HG03378 (cell line): ENCODE measurements around the gene PPP2R3A.

Experiments
- ATAC-seq: cut with Tn5 transposase; IDR thresholded peaks from one replicate; pipeline ENCODE4 v1.9.1; 2021; ENCODE audit warnings: mild to moderate bottlenecking, moderate library complexity; ENCODE audit not compliant: unreplicated experiment

Gene PPP2R3A

DNA sequence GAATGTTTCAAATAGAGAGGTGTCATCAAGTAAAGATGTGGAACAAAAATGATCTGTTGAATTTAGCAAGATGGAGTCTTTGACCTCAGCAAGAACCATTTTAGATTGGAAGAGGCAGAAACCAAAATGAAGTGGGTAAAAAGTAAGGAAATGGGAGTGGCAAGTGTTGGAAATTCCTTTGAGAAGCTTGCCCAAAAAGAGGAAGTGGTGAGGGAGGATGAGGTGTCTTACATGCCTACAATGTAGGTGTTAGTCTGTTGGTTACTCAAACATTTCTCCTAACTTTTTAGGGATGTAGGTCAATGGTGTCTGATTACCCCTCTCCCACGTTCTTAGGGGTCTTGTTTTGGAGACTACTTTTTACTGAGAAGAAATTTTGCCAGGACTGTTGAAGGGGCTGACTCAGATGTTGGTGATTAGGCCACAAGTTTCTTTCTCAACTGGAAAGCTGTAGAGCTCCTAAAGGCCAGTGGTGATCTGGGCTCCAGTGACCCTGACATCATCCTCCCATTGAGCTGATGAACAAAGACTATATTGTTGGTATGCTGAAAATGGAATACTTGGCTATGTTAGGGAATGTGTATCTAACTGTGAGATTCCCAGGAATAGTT, 5.1 kb downstream of the PPP2R3A start:
- ATAC-seq: no peak

DNA sequence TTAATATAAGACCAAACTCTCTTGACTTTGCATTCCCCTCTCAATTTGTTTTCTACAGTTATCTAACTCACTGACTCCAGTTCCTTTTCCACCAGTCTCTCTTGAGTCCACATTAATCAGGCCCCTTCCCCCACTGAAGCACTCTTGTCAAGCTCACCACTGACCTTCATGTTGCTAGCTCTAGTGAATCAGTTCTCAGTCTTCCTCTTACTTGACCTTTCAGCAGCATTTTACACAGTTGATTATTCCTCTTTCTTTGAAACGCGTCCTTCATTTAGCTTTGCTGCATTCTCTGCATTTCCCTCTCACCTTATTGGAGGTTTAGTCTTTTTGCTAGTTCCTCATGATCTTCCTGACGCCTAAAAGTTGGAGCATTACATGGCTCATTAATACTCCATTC, 8.3 kb downstream of the PPP2R3A start:
- no peak for ATAC-seq

DNA sequence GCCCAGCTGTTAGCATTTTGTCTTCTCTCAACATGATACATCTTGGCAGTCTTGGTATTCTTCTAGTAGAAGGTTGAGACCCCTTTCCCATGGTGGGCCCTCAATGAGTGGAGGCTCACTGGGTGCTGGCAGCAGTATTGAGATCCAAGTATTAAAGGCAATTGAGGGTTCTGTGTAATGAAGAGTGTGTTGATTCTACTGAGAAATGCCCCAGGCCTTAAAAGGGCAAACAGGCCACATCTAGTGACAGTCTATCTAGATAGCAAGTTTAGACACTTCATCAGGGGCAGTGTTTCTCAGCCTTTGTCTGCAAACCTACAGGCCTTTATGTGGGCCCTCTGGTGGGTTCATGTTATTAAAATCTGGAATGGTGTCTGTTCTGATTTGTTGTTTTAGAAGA, 9.5 kb downstream of the PPP2R3A start:
- ATAC-seq: no peak

DNA sequence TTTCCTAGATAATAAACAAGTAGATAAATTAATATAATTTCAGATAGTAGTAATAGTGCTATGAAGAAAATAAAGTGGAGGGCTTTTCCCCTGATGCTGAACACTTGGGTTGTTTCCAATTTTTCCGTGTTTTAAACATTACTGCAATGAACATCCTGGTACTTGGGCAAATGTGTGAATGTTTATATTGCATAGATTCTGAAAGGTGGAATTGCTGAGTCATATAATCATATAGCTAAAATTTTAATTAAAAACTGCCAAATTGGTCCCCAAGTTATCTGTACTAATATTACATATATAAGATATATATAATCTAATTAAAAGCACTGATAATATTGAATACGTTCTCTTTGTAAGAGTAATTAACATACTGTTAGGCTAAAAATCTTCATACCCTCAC, 10.0 kb downstream of the PPP2R3A start:
- ATAC-seq: no peak

DNA sequence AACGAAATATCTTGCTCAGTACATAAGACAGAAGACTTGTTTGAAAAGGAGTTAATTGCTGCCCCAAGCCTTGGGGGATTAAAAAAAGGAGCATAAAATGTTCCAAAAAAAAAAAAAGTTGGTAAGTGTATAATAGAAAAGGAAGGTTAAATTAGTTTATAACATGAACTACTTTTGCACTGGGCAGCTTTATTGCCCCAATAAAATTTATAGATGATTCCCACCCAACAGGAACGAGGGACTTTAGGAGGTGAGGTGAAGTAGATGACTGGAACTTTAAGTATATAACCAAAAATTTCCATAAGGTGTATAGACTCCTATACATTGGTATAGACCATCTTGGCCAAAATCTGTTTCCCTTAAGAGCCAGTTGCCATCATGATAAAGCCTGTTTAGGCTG, 14.8 kb downstream of the PPP2R3A start:
- ATAC-seq: no peak

DNA sequence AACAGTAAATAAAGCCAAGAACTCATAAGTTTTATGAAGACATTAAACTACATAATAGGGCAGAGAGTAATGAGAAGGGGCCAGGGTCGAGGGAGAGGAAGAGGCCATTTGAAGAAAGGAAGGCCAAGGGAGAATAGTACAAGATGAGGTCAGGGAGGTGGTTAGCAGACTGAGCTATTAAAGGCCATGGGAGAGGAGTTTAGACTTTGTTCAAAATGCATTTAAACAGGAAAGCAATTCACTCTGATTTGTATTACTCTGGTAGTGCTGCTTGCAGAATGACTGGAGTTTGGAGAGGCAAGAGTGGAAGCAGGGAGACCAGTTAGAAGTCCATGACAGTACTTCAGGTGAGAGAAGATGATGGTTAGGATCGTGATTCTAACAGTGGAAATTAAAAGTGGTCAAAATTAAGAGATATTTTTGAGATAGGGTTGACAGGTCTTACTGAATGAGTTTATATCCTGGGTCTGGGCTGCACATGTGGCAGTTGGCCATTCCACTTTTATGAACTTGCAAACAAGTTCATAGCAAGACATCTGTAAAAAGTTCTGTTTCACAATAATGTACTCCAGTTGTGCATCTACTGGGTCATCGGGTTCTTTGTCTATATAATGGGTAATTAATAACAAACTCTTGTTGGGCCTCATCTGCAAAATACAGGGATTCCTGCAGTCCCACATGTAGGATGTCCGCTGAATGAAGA, 16.3 kb downstream of the PPP2R3A start:
- no peak for ATAC-seq

DNA sequence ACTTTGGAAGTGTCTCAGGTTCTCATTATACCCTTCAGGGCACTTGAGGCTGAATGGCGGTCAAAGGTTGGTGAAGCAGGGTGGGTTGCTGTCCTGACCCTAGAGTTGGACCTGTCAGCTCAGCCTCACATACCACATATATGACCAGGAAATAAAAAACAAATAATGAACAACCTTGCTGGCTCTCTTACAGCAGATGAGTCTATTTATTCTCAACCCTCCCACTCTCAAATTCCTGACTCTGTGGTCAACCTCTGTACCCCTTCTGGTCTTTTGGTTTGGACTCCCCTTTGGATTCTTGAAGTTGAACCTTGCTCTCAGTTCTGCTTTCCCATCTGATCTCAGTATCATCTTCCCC, 16.9 kb downstream of the PPP2R3A start:
- ATAC-seq: no peak

DNA sequence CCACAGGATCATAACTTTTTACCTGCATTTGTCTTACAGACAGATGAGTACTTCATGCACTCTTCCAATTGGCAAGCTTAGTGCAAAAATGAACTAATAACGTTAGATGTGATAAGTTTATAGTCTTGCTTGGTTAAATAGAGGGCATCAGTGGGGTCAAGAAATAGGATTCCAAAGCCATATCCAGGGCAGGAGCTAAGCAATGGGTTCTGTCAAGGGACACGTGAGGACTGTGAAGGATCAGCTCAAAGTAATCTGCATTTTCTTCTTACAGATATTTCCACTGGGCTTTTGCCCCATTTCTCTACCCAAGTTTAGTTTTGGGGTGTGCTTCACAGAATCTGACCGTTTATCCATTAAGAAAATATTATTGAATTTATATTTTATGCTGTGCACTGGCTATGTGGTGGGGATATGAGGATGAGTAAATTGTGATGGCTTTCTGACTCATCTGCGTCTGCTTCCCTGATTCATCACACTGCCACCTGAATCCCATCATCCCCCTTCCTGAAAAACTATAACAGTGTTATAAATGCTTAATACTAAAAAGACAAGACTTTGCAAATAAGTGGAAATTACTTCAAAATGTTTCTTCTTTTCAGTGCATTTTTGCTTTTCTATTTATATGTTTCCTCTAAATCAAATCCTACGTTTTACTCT, 17.5 kb downstream of the PPP2R3A start:
- ATAC-seq: no peak

DNA sequence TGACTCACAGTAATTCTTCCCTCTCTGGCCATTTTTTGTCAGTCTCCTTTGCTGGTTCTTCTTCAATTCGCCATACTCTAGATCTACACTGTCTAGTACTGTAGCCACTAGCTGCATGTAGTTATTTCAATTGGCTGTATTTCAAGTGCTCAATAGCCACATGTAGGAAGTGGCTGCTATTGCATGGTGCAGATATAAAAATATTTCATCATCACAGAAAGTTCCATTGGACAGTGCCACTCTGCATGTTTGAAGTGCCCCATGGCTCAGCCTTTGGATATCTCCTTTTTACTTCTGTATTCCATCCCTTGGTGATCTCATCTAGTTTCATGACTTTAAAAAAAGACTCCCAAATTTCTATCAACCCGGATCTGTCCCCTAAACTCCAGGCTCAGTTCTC, 22.1 kb downstream of the PPP2R3A start:
- no peak for ATAC-seq

DNA sequence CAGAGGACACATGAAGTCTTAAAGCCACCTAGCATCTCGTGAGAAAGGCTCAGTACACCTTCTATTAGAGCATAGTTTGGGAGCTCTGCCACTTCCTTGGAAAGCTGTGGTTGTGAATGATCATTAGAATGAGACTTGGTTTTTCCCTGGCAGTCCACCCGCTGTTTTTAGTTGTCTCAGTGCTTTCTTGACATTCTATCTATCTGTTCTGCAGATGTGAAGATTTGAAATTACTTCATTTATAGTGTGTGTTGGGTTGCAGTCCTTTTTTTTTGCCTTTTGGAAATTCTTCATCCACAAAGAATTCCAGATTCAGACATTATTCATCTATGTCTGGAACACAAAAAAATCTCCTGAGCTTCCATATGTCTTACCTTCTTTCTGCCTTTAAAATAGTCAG, 23.7 kb downstream of the PPP2R3A start:
- no peak for ATAC-seq

DNA sequence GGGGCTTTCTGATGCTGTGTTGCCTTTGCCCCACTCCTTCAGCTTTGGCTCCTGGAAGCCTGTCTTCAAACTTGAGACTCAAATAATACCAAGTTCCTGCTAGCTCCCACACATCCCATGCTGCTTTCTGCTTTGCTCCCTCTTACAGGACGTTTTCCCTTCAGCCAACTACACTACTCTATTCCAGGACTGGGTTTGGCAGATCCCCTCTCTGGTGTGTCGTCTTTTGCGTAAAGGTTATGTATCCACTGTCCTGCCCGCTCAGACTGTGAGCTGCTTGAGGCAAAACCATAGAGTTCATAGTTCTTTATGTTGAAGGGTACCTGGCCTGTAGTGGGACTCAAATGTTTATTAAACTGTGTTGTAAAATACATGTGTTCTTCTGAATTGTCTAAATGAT, 25.4 kb downstream of the PPP2R3A start:
- no peak for ATAC-seq

DNA sequence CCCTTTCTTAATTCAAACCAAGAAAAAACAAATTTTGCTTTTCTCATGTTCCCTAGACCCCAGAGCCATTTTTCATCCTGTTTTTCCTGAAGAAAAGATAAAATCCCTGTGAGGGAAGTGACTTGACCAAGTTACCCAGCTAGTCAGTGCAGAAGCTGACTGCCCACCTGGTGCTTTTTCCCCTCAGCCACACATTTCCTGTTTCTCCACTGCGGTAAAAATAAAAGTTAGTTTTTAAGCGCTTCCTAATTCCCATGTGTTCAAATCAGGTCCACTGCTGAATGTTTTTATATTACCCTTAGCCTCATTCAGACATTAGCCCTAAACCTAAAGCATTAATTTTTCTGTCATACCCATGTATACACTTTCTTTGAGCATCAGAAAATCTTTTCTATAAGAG, 26.1 kb downstream of the PPP2R3A start:
- ATAC-seq: no peak

DNA sequence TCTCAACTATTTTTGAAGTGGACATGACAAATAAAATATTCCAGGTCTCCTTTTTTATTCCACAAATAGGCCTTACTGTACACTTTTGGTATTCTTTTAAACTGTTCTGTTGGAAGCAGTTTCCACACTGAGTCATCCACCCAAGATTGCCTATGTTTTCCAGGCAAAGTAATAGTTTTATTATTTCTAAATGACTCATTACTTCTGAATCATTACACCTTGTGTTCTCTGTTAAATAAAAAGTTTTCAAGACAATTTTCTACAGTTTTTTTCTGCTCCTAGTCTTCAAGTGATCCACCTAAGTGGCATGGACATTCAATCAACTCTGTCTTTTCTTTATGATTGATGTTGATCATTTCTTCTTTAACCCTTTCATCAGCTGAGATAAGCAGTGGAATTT, 26.5 kb downstream of the PPP2R3A start:
- ATAC-seq: no peak

DNA sequence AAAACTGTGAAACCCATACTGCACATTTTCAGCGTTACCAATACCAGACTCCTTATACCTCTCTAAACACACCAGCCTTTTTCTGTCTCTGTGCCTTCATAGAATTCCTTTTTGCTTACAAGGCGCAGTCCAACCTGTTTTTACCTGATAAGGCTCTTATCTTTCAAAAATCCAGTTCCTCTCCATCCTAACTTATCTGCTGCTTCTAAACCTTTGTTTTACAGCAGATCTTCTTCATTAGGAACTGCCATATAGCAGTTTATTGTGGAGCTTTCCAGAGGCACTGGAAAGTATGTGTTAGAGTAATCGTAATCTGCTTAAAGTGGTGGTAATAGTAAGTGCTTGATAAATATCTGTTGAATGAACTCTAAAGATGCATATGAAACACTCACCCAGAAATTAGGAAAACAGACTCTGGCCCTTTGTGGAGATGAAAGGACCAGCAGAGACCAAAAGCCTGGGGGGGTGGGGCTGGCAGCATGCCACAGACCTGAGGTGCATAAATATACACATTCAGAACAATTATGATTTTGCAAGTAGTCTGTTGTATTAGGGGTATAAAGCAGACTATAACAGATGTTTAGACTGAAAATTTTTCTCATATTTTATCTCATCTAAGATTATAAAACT, 29.3 kb downstream of the PPP2R3A start:
- ATAC-seq: no peak

DNA sequence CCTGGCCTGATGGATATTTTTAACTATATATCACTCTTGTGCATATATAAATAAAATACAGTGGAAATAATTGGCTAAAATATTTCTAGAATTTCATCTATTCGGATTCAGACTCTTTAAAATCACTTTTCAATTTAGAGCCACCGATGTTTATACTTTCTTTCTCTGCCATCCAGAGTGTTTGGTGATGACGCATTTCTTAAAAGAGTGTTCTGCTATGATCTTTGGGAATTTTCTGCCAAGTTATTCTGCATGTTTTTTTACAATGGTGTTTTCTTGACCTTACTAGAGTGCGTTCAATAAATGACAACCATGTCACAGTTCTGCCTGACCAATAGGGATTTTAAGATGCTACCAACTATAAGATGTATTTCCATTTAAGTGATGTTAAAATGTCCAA, 30.2 kb downstream of the PPP2R3A start:
- ATAC-seq: no peak

DNA sequence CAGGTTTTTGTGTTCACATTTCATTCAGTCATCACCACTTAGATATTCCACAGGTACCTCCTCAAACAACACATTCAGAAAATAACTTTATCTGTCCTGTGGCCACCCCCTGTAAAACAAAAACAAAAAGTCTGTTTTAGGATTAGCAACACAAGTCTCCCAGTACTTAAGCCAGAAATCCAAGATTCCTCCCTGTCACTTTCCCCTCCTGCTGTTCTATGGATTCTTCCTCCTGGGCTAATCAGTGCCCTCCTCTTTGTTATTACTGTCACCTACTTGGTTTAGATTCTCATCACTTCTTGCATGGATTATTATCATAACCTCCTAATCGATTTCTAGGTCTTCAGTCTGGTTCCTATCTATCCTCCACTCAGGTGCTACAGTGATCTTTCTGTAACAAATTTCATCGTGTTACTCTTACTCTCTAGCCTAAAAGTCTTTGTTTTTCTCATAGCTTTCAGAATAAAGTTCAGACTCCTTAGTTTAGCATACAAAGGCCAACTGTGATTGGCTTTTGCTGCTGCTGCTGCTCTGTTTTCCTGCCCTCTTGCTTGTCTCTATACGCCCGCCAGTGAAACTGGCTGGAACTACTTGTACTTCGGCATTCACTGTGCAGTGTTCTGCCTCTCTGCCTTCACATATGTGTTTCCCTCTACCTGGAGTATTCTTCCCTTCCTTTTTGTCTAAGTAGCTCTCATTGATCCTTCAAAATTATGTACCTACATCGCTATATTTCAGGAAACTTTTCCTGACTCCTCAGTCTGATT, 32.2 kb downstream of the PPP2R3A start:
- no peak for ATAC-seq

DNA sequence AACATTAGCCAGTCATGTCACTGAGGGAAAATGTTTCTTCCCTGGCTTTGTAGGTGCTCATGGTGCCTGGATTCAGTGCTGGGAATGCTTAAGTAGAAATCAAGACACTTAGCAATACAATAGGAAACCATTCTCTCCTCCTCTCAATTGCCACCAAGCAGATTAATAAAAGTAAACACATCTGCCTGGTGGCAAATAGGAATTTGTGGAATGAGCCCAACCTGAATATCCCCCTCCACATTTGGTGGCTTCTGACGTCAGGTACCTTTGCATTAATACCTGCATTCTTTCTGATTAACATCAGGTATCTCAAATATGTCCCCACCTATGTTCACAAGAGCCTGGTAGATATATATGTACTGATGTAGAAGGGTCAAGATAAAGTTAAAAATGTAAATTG, 42.7 kb downstream of the PPP2R3A start:
- no peak for ATAC-seq

DNA sequence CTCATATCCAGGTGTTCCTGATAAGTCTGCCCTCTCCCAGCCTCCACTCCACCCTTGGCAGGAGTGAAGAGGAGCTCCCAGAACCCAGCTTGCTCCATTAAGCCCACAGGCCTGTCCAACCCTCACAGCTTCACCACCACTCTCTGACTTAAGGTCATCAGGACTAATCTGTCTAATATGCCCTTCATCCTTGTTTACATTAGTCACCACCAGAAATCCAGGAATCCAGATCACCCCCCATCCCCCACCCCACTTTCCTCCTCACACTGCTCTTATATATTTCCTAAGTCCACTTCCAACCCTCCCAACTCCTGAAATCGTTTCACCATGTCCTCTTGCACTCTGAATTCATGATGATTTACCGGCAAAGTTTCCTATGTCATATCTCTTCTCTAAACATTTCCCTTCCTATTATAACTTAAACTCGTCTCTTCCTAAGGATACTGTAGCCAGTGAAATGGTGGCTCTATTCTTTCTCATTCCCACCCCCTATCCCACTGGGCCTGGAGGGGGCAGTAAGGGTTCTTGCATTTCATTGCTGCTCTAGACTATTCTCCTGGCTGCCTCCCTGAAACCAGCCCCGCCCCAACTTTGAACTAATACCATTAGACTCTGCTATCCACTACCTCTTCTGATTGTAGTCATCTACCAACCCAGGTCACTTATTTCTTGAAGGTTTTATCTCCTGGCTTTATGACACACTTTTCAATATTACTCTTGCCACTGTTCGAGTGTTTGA, 43.4 kb downstream of the PPP2R3A start:
- ATAC-seq: no peak

DNA sequence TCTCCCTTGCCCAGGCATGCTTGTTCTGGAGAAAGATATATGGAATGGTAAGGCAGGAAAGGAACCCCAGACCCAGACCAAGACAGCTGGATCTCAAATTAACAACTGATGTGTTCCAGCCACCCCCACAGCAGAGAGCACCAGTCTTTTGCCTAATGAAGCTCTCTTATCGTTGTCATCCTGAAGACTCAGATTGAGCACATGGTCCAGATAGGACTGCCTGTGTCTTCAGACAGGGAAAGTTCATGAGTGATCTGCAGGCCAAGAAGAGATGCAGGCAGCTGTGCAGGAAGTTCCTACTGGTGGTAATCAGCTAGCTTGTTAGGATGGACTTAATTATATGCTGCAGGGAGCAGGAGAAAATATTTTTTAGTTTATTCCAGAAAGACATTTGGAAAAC, 53.3 kb downstream of the PPP2R3A start:
- no peak for ATAC-seq

DNA sequence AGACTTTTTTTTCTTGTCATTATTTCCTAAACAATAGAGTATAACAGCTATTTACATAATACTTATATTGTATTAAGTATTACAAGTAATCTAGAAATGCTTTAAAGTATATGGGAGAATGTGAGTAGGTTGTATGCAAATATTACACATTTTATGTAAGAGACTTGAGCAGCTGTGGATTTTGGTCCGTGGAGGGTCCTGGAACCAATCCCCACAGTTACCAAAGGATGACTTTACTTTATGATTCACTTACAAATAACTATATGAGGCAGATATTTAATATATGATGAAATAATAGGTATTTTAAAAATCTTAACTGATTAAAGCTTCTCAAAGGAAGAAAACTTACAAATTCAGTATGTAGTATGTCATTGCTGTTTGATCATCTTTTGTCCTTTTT, 56.3 kb downstream of the PPP2R3A start:
- no peak for ATAC-seq
